Keratinocyte (primary cell): ENCODE results near the gene USP17L28.
"Not testable (repeated sequence)": the region's sequence is repeated elsewhere in the genome, so short reads cannot be mapped to it uniquely, and the experiment has no call there.

Experiments used
- CTCF ChIP-seq, 3 experiments: IDR thresholded peaks in 1 of 3; conservative IDR thresholded peaks in 1 of 3; optimal IDR thresholded peaks in 1 of 3; 2 replicates in 2 of 3; 3 replicates in 1 of 3; pipeline versions ENCODE3 to v1.5.1; 2011; ENCODE audit warnings: low read length in 3 of 3, mild to moderate bottlenecking in 3 of 3, moderate library complexity in 2 of 3, control low read depth in 1 of 3, inconsistent platforms in 1 of 3; ENCODE audit not compliant: insufficient read depth in 2 of 3; ENCODE audit errors: extremely low read depth in 1 of 3
- EZH2 ChIP-seq: IDR thresholded peaks from one replicate; pipeline ENCODE4 v1.6.1; 2012; ENCODE audit warnings: inconsistent platforms, mild to moderate bottlenecking, low read length, moderate library complexity

DNA sequence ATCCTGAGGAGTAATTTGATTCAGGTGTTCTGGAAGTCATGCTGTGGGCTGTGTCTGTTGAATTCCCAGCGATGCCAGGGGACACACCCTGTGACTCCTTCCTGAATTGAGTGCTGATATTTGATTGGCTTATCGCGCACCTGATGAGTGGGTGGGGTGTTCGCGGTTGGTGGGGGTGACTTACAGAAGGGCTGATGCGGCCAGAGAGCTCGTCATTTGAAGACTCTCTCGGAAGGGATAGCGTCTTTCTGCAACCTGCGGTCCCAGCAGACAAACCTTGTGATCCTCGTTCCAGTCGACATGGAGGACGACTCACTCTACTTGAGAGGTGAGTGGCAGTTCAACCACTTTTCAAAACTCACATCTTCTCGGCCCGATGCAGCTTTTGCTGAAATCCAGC, 14.1 kb downstream of the USP17L28 start, which contains the start of gene USP17L30:
- not testable (repeated sequence) for TF ChIP-seq EZH2; CTCF (optimal IDR thresholded peaks at IDR 0.05 in 1 of 3, IDR thresholded peaks at IDR 0.05 in 1 of 3, conservative IDR thresholded peaks at IDR 0.05 in 1 of 3; ENCODE audit: extremely low read depth in 1 of 3, insufficient read depth in 2 of 3, low read length in 3 of 3)
